VCaP (cell line): ENCODE results near the gene KCTD10.

ENCODE experiments used
- H3K27ac ChIP-seq: fragments of 450-650 bp; 2 replicates; pipeline ENCODE4 v1.5.1; 2017
- CTCF ChIP-seq: fragments of 450-650 bp; conservative IDR thresholded peaks from 2 replicates; pipeline ENCODE4 v1.5.1; 2017; ENCODE audit warnings: mild to moderate bottlenecking, moderate library complexity

Gene KCTD10

GRCh38 chr12:109461846-109462756 lies 15.0 kb downstream of the KCTD10 start:
- no peak for TF ChIP-seq CTCF
- peak overlapping the region; percentile 75 for H3K27ac ChIP-seq

- H3K27ac ChIP-seq: peak overlapping the region; percentile 75; the same call in 1 of the 2 replicates
- TF ChIP-seq CTCF: no peak
These were observed 15.9 kb downstream of the KCTD10 start for GRCh38 chr12:109461049-109461845.

- TF ChIP-seq CTCF: no peak
- H3K27ac ChIP-seq: no peak overlapping the region; the same call in 1 of the 2 replicates
These were observed 16.6 kb downstream of the KCTD10 start for GRCh38 chr12:109460538-109460937.

GRCh38 chr12:109459247-109459646 lies 17.9 kb downstream of the KCTD10 start:
- TF ChIP-seq CTCF: no peak
- H3K27ac ChIP-seq: no peak overlapping the region

- no peak overlapping the region for H3K27ac ChIP-seq
- TF ChIP-seq CTCF: no peak
These were observed 18.3 kb downstream of the KCTD10 start for GRCh38 chr12:109458771-109459208.

GRCh38 chr12:109458086-109458485 lies 19.0 kb downstream of the KCTD10 start:
- no peak overlapping the region for H3K27ac ChIP-seq

More at GRCh38 chr12:109458086-109458485, 19.0 kb downstream of the KCTD10 start:
- no peak for TF ChIP-seq CTCF
